Forelimb muscle (tissue), 1 donor: Measurements from ENCODE around the gene SLC9A7. TPM values are rescaled to one million over a fixed set of nuclear protein-coding genes. Genes with fewer than 3 reads are reported as not detected.

Experiments
- DNase-seq: peaks from one replicate; pipeline ENCODE4 v3.0.0-alpha.2; 2013; ENCODE audit warnings: low read depth
- polyA plus RNA-seq: library from polyadenylated mRNA; unstranded; fragments of 120-200 nt; gene quantifications from one replicate; pipeline ENCODE4 v1.2.1, GENCODE V29; 2013; ENCODE audit not compliant: insufficient read length

The SLC9A7 gene
- polyA plus RNA-seq, 1 donor = 8.9 TPM

DNA sequence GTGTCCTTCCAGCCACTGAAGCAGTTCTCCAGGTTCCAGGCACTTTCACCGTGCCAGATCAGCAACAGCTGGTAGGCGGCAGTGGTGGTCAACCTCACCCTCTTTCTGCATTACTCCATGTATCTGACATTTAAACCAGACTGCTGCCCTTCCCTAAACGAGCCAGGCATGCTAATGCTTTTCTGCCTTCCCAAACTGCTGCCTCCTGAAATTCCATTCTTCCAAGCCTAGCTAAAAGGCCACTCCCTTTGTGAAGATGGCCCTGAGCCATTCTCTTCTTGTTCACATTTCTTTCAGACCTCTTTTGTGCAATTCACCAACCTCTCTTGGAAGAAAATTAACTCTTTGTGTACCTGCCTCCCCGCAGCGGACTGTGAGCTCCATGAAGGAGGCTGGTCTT is 111.7 kb downstream of the SLC9A7 start:
- no peak for DNase-seq

DNA sequence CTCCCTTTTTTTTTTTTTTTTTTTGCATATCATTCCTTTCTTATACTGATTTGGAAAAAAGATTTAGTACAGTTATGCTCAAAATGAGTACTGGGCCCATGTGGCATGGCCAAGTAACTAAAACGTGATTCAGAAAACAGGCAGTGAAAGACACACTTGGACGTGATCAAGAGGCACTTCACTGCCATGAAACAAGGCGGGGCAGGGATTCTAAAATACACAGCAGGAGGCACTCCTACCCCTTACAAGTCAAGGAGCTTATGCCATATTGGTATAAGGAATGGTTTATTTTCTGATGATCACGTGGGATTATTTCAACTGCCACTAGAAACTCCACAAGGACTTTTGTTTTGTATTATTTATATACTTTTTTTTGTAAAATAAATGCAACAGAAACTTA is 113.3 kb downstream of the SLC9A7 start:
- DNase-seq = no peak

- DNase-seq = no peak
Observed at GRCh38 chrX:46643636-46644035, 115.3 kb downstream of the SLC9A7 start.

GRCh38 chrX:46642145-46642544 is 116.8 kb downstream of the SLC9A7 start:
- no peak for DNase-seq

- DNase-seq = no peak
Observed at GRCh38 chrX:46637938-46638337, 121.0 kb downstream of the SLC9A7 start.

GRCh38 chrX:46636223-46636622 is 122.7 kb downstream of the SLC9A7 start:
- DNase-seq = no peak

DNA sequence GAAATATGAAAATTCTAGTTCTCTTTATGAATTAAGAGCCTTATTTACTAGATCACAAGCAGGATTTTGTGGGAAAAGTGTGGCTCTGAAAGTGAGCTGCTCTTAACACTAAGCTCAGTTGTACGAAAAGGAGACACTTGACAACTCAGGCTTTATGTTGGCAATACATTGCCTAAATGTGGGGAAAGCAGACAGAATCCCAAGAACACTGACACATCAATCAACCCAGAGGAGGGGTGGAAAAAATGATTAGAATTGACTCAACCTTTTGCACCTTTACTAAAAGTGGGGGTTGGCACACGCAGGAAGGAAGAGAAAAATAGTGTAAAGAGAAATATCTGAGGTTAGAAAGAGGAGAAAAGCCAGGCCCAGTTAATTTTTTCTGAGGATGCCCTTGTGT is 123.7 kb downstream of the SLC9A7 start:
- DNase-seq = no peak

GRCh38 chrX:46634577-46634976 is 124.3 kb downstream of the SLC9A7 start:
- DNase-seq = no peak

- no peak for DNase-seq
Observed at GRCh38 chrX:46630141-46630540, 128.8 kb downstream of the SLC9A7 start.

DNA sequence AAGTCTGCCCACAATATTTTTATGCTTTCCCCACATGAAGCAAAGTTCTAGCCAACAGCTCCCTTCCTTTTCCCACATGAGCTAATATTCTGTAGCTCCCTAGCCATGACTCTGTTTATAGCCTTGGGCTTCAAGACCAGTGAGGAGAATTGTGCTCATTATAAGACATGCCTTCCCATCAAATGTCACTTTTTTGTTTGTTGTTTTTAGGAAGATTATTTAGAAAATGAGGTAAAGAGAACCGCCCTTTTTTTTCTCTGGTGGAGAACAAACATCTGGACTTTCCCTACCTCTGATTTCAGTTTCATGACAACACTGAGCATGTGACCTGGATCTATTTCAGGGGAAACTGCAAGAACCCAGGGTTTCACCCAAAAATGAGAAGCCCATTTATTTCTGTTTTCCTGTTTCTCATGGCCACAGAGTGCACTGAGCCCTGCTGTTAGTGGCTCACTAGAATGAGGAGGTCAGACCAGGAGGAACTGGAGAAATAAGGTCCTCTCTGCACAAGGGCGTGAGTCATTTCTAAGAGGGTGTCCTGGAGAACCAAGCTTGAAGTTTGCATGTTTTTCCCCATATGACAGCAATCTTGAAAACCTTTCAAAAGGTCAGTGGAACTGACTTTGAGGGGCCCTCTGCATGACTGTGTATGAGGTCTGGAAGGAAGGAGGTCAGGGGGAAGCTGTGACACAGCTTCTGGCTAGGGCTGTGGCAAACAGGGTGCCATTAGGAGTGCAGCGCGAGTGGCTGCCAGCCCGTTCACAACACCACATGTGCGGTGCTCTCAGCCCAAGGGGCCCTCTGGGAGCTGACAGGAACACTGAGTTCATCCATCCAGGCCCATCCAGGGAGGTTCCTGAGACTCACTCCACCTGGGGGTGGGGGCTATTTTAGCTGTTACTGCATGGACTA is 130.2 kb downstream of the SLC9A7 start:
- DNase-seq = no peak

- DNase-seq = no peak
Observed at GRCh38 chrX:46627711-46628419, 131.1 kb downstream of the SLC9A7 start.

GRCh38 chrX:46627062-46627461 is 131.9 kb downstream of the SLC9A7 start:
- no peak for DNase-seq

DNA sequence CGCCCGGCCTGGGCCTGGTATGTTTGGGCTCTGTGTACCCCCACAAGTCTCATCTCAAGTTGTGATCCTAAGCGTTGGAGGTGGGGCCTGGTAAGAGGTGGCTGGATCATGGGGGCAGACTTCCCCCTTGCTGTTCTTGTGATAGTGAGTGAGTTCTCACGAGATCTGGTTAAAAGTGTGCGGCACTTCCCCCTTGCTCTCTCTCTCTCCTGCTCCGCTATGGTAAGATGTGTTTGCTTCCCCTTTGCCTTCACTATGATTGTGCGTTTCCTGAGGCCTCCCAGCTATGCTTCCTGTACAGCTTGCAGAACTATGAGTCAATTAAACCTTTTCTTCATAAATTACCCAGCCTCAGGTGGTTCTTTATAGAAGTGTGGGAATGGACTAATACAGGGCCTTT is 132.4 kb downstream of the SLC9A7 start:
- no peak for DNase-seq

DNA sequence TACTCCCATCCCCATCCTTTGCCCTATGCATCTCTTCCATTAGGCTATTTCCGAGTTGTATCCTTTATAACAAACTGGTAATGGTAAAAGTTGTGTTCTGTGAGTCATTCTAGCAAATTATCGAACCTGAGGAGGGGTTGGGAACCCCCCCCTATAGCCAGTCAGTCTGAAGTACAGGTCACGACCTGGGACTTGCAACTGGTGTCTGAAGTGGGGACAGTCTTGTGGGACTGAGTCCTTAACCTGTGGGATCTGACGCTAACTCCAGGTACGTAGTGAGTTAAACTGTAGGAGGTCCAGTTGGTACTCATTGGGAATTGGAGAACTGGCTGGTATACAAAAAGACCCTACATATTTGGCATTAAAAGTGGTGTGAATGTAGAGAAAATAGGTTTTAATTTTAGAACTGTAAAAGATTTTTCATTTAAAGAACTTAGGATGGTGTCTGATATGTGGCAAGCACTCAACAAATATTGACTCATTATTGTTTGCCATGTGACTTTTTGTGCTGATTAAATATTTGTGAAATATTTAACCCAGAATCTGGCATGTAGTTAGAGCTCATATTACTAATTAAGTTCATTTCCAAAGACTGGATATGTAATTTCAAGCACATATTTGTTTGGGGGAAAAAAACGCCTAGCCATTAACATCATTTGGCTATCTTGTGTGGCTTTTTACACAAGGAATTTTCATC is 134.7 kb downstream of the SLC9A7 start:
- no peak for DNase-seq

DNA sequence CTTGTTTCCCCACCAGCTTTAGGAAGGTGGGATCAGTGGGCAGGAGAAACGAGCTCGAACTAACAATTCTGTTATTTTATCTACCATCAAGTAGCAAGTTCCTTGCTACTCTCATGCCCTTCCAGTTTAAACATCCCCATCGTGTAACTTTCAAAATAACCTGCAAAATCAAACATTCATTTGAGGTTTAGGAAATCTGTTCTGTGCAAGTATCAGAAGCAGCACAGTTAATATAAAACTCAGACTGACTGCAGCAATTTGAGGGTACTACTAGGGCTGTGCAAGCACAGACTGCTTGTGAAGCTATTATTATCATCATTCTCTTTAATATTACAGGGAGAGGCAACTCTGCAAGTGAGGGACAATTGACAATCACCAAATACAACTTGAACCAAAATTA is 137.3 kb downstream of the SLC9A7 start:
- no peak for DNase-seq

GRCh38 chrX:46620505-46620904 is 138.4 kb downstream of the SLC9A7 start:
- no peak for DNase-seq

DNA sequence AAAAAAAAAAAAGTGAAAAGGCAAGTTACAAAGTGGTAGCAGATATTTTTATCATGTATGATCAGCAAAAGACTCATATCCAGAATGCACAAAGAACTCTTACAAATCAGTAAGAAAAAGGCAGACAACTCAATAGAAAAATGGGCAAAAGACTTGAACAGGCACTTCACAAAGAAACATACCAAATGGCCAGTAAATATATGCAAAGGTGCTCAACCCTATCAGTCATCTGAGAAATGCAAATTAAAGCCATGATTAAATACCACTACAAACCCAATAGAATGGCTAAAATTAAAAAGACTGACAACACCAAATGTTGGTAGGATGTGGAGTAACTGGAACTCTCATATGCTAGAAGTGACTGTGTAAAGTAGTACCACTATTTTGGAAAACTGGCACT is 140.0 kb downstream of the SLC9A7 start:
- no peak for DNase-seq

DNA sequence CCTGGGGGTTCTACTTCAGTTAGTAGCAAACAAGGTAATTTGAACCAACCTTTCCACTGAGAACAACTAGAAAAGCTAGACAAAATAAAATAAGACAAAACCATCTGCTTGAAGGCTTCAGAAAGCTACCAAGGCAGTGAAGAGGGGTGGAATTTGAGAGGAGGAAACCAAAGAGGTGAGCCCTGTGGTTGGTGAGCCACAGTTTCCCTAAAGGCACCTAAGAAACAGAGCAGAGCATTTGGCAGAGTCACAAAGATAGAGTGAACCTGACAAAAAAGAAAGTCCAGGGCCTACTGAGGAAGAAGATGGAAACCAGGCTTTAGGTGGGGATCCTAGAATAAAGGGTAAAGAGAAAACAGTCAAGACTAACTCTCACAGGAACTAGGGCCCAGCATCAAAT is 141.0 kb downstream of the SLC9A7 start:
- no peak for DNase-seq

GRCh38 chrX:46611658-46612362 is 147.1 kb downstream of the SLC9A7 start:
- DNase-seq = no peak

GRCh38 chrX:46610070-46610658 is 148.8 kb downstream of the SLC9A7 start:
- DNase-seq = no peak

- no peak for DNase-seq
Observed at GRCh38 chrX:46607916-46608315, 151.0 kb downstream of the SLC9A7 start.
